GM21576 (cell line): Measurements from ENCODE around the gene YPEL2.
A peak's percentile ranks its signal among the peaks of the same experiment; 100 is the strongest.
"Not testable (repeated sequence)": the region's sequence is repeated elsewhere in the genome, so short reads cannot be mapped to it uniquely, and the experiment has no call there.

ENCODE experiments used
- ATAC-seq: cut with Tn5 transposase; IDR thresholded peaks from one replicate; pipeline ENCODE4 v1.9.1; 2021; ENCODE audit warnings: mild to moderate bottlenecking, moderate library complexity; ENCODE audit not compliant: unreplicated experiment

Gene YPEL2

DNA sequence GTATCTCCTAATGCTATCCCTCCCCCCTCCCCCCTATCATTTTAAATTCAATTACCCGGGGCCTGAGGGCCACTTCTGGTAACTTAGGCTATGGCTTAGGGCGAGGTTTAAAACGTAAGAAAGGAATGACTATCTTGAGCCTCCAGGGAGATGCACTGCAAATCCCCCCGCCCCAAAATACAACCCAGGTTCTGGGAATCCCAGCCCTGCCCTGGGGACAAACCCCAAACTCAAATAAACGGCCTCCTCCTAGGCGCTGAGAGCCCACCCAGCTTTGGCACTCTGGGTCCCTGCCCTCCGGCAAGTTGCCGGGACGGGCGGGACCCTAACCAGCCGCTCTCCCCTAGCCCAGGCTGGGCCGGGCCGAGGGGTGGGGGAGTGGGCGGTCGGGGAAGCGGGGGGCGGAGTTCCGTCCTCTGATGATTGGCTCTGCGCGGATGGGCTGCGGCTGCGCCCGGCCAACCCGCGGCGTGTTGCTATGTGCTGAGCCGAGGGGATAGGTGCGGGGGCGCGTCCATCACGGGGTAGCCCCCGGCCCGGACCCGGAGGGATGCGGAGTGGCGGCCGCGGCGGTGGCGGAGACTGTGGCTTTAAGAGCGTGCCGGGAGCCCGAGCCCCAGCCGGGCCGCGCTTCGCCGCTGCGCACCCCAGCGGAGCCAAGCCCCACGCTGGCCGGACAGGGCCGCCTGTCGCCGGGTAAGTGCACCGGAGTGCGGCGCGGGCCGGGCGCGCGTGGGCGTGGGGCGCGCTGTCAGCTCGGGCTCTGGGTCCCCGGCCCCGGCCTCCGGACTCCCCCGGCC lies at the start of gene YPEL2:
TSS of gene YPEL2 (plus strand) at position 527 of the 800 bp plus-strand sequence. CDS start 21,755 bp downstream, outside the sequence.
- ATAC-seq: peak; percentile 86

GRCh38 chr17:59284317-59284716 lies 47.1 kb upstream of the YPEL2 start:
- no peak for ATAC-seq

- ATAC-seq: no peak
These were observed 44.0 kb upstream of the YPEL2 start for GRCh38 chr17:59287452-59287851.

DNA sequence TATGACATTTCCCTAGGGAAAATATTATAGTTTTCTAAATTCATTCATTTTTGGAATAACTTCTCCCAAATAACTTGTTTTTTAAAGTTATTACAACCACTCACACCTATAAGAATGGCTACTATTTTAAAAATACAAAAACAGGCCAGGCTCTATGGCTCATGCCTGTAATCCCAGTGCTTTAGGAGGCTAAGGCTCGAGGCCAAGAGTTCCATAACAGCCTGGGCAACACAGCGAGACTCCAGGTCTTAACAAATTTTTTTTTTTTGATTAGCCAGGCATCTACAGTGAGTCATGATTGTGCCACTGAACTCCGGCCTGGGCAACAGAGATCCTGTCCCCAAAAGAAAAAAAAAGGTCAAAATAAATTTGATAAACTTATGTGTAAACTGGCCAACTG lies 43.6 kb upstream of the YPEL2 start:
- ATAC-seq: no peak

GRCh38 chr17:59289981-59290301 lies 41.5 kb upstream of the YPEL2 start:
- ATAC-seq: no peak

GRCh38 chr17:59290302-59290998 lies 41.0 kb upstream of the YPEL2 start:
- ATAC-seq: not testable (repeated sequence)

- ATAC-seq: no peak
These were observed 39.3 kb upstream of the YPEL2 start for GRCh38 chr17:59292174-59292523.

GRCh38 chr17:59296190-59296589 lies 35.3 kb upstream of the YPEL2 start:
- no peak for ATAC-seq

DNA sequence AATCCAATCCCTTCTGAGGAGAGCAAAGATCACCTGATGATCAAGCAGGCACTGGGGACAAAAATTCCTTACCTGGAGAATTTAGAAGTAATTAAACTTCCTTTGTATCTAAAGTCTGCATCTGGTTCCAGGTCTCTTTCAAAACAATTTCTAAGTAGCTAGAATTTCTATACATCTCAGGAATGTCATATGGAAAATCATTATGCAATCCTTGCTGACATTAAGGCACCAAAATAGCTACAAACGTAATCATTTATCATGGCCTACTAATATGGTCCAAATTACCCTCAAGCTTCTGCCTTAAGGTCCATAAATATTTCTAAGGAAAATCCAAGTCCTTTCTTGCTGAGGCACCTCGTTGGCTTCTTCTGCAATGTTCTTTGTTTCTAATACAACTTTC lies 32.9 kb upstream of the YPEL2 start:
- ATAC-seq: no peak

GRCh38 chr17:59299400-59300092 lies 31.9 kb upstream of the YPEL2 start:
- no peak for ATAC-seq

DNA sequence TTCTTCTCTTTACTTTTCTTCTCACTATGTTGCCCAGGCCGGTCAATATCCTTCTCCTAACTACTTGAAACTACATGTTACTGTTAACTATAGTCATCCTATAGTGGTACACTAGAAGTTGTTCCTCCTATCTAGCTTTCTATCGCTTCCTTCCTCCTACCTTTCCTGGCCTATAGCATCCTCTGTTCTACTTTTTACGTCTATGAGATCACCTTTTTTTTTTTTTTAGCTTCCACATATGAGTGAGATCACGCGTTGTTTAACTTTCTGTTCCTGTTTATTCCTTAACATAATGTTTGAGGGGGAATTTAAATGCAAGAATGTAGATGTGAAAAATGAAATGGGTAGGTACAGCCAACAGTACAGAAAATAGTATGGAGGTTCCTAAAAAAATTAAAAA lies 30.5 kb upstream of the YPEL2 start:
- ATAC-seq: no peak

GRCh38 chr17:59304811-59305210 lies 26.6 kb upstream of the YPEL2 start:
- no peak for ATAC-seq

DNA sequence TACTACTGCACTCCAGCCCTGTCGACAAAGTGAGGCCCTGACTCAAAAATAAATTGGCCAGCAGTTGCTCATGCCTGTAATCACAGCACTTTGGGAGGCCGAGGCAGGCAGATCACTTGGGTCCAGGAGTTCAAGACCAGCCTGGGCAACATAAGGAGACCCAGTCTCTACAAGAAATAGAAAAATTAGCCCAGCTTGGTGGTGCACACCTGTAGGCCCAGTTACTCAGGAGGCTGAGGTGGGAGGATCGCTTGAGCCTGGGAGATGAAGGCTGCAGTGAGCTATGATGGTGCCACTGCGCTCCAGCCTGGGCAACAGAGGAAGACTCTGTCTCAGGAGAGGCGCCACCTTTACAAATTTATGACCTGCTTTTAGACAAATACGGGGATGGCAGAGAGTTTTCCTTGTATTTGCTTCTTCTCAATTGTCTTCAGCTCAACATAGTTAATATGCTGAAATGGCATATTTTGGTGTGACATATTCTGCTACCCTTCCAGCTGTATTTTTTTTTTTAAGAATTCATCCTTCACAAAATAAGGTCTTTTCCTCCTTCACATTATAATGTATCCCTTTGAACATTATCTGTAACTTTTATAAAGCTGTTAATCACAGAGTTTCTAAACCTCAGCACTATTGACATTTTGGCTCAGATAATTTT lies 21.1 kb upstream of the YPEL2 start:
- ATAC-seq: no peak

DNA sequence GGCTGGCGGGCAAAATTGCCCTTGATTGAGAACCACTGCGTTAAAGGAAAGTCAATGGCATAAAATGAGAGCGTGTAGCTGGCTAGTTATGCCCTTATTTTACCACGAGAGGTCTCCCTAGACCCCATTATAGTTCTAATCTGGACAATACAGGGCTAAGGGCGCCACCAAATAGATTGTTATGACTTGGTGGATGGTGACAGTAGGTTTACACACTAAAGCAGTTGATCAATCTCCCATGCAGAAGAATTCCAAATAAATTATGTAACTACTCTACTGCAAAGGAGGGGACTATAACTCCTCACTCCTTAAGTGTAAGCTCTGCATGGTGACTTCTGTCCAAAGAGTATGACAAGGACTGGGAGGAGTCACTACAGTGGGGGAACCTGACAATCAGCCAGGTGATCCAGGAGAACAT lies 20.4 kb upstream of the YPEL2 start:
- no peak for ATAC-seq

GRCh38 chr17:59311521-59311920 lies 19.9 kb upstream of the YPEL2 start:
- not testable (repeated sequence) for ATAC-seq

DNA sequence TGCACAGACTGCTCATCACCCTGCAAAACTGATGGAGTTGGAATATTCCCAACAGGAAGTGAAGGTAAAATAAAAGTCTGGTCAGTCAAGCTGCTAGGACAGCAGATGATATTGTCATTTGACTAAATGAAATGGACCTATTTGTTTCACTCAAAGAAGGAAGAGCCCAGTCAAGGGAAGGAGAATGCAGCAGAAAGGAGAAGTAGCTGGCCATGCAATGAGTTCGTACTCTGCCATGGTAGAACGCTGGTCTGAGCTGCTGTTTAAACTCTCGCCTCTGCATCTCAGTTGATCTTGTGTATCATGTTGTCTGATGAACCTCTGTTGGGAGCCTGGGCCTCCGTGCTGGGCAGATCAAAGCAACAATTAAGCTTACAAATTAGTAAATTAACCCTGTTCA lies 15.6 kb upstream of the YPEL2 start:
- ATAC-seq: no peak

GRCh38 chr17:59327121-59327980 lies 4.1 kb upstream of the YPEL2 start:
- no peak for ATAC-seq

DNA sequence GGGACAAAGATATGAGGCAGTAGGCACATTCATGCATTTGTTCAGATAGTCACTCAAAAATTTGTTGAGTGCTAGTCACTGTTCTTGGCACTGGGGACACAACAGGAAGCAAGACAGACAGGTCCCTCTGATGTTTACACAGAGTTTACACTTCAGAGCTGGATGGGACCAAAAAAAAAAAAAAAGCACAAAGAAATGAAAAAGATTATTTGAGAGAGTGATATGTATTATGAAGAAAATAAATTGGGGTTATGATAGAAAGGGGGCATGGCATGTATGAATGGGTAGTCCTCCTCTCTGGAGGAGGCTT lies 3.5 kb upstream of the YPEL2 start:
- ATAC-seq: no peak

DNA sequence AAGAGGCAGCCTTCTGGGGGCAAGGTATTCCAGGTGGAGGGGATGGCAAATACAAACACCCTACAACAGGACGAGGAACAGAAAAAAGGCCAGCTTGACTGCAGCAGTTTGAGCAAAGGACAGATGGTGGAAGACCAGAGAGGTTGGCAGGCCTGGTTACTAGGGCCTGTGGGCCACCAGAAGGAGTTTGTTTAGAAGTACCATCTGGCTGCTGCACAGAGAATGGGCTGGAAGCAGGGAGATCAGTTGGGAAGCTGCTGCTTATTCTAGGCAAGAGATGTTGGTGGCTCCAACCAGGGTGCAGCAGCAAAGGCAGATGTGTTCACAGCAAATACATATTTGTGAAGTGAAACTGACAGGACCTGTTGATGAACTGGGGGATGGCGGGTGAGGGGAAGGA lies 2.9 kb upstream of the YPEL2 start:
- ATAC-seq: no peak

GRCh38 chr17:59329176-59330052 lies 2.0 kb upstream of the YPEL2 start:
- peak; percentile 53 for ATAC-seq
